Ishikawa (cell line): ENCODE measurements around the gene KPNA1.

Experiments
- CEBPB ChIP-seq: IDR thresholded peaks from 2 replicates; pipeline ENCODE4 v1.6.1; 2012
- CREB1 ChIP-seq: IDR thresholded peaks from 2 replicates; pipeline ENCODE4 v1.6.1; 2012; ENCODE audit warnings: low read depth
- EGR1 ChIP-seq: IDR thresholded peaks from 2 replicates; pipeline ENCODE4 v1.6.1; 2012
- EP300 ChIP-seq: IDR thresholded peaks from 2 replicates; pipeline ENCODE4 v1.6.1; 2012; ENCODE audit warnings: borderline replicate concordance
- FOXM1 ChIP-seq: IDR thresholded peaks from 2 replicates; pipeline ENCODE4 v1.6.1; 2012; ENCODE audit warnings: low read depth, borderline replicate concordance
- MAX ChIP-seq: IDR thresholded peaks from 2 replicates; pipeline ENCODE4 v1.6.1; 2012
- NFIC ChIP-seq: IDR thresholded peaks from 2 replicates; pipeline ENCODE4 v1.6.1; 2012
- RAD21 ChIP-seq: IDR thresholded peaks from 2 replicates; pipeline ENCODE4 v1.6.1; 2012; ENCODE audit warnings: low read depth
- REST ChIP-seq: IDR thresholded peaks from 2 replicates; pipeline ENCODE4 v1.6.1; 2012; ENCODE audit warnings: low read depth, mild to moderate bottlenecking
- TAF1 ChIP-seq: IDR thresholded peaks from 2 replicates; pipeline ENCODE4 v1.6.1; 2012; ENCODE audit warnings: low read depth, mild to moderate bottlenecking
- TCF12 ChIP-seq: IDR thresholded peaks from 2 replicates; pipeline ENCODE4 v1.6.1; 2012; ENCODE audit warnings: low read depth
- TEAD4 ChIP-seq: IDR thresholded peaks from 2 replicates; pipeline ENCODE4 v1.6.1; 2012
- USF1 ChIP-seq: IDR thresholded peaks from 2 replicates; pipeline ENCODE4 v1.6.1; 2012
- YY1 ChIP-seq: IDR thresholded peaks from 2 replicates; pipeline ENCODE4 v1.6.1; 2012; ENCODE audit warnings: low read depth
- ZBTB7A ChIP-seq: IDR thresholded peaks from 2 replicates; pipeline ENCODE4 v1.6.1; 2012; ENCODE audit warnings: low read depth

Gene KPNA1

GRCh38 chr3:122514123-122515019 is at the start of gene KPNA1:
TSS of gene KPNA1 (minus strand) at chr3:122514939. CDS start at chr3:122496565, 18,374 bp downstream.
- TF ChIP-seq EP300, result no peak
- TF ChIP-seq MAX, result peak; percentile 84
- TF ChIP-seq EGR1, result peak; percentile 94
- peak; percentile 35 for TF ChIP-seq YY1
- TF ChIP-seq REST, result no peak
- peak; percentile 29; the same call in 1 of the 2 replicates for TF ChIP-seq TCF12
- peak; percentile 80 for TF ChIP-seq TAF1

GRCh38 chr3:122564155-122564912 is 49.6 kb upstream of the KPNA1 start, which contains the start of the genes DTX3L and PARP9:
TSS of gene DTX3L (plus strand) at chr3:122564338. CDS start at chr3:122564427, 89 bp downstream.
TSS of gene PARP9 (minus strand) at chr3:122564300. CDS start at chr3:122559620, 4,680 bp downstream.
- TF ChIP-seq TEAD4 (no peak), EP300 (no peak), YY1 (no peak), ZBTB7A (no peak), TAF1 (no peak), FOXM1 (no peak), REST (no peak), EGR1 (no peak), NFIC (no peak), MAX (no peak), CEBPB (no peak), USF1 (no peak), CREB1 (no peak), RAD21 (no peak), TCF12 (no peak)

- TF ChIP-seq TEAD4 (no peak), CREB1 (no peak), MAX (no peak), TCF12 (no peak), USF1 (no peak), FOXM1 (no peak), REST (no peak), EP300 (no peak)
Observed at GRCh38 chr3:122563717-122564025, 48.9 kb upstream of the KPNA1 start.
